CD14-positive monocyte (primary cell): ENCODE measurements around the gene PLK3. TPM values are rescaled to one million over a fixed set of nuclear protein-coding genes. Genes with fewer than 3 reads are reported as not detected.

Experiments used
- DNase-seq, 3 donors: peaks; one replicate each; pipeline ENCODE4 v3.0.0-alpha.2; 2011 to 2022
- H2AFZ ChIP-seq: 2 replicates; pipeline ENCODE4 v1.6.0; 2012; ENCODE audit warnings: mild to moderate bottlenecking, low read depth, low read length, inconsistent platforms; ENCODE audit not compliant: insufficient read depth, poor library complexity, severe bottlenecking
- H3K27ac ChIP-seq, 2 donors: 1 replicate in 1 of 2; 2 replicates in 1 of 2; pipeline ENCODE4 v1.5.1; 2012 to 2013; ENCODE audit warnings: low read length in 2 of 2, control low read depth in 1 of 2, inconsistent platforms in 1 of 2, low read depth in 1 of 2, mild to moderate bottlenecking in 1 of 2
- H3K27me3 ChIP-seq, 2 donors: one replicate each; pipeline versions ENCODE4 v1.6.0 to v1.6.1; 2011 to 2013; ENCODE audit warnings: low read length in 2 of 2; ENCODE audit not compliant: control insufficient read depth in 2 of 2, insufficient read depth in 2 of 2
- H3K36me3 ChIP-seq, 2 donors: replicated peaks in 1 of 2; 1 replicate in 1 of 2; 2 replicates in 1 of 2; pipeline versions ENCODE4 v1.5.1 to v1.6.1; 2012 to 2013; ENCODE audit warnings: low read length in 2 of 2, control low read depth in 1 of 2, inconsistent platforms in 1 of 2, mild to moderate bottlenecking in 1 of 2; ENCODE audit not compliant: insufficient read depth in 2 of 2, control insufficient read depth in 1 of 2
- H3K4me1 ChIP-seq, 2 donors: 1 replicate in 1 of 2; 2 replicates in 1 of 2; pipeline versions ENCODE4 v1.5.1 to v1.6.1; 2012 to 2013; ENCODE audit warnings: low read length in 2 of 2, control low read depth in 1 of 2, inconsistent platforms in 1 of 2, mild to moderate bottlenecking in 1 of 2, moderate library complexity in 1 of 2; ENCODE audit not compliant: insufficient read depth in 2 of 2, control insufficient read depth in 1 of 2
- H3K4me2 ChIP-seq: replicated peaks from 2 replicates; pipeline ENCODE3; 2012; ENCODE audit warnings: low read length, moderate library complexity, mild to moderate bottlenecking; ENCODE audit not compliant: poor library complexity, severe bottlenecking; ENCODE audit errors: extremely low read depth
- H3K4me3 ChIP-seq, 3 experiments: fragments of 200-600 bp in 1 of 3; sonication (generic) in 1 of 3; replicated peaks in 1 of 3; 1 replicate in 2 of 3; 2 replicates in 1 of 3; pipeline ENCODE4 v1.5.1; 2011 to 2013; ENCODE audit warnings: low read length in 3 of 3, mild to moderate bottlenecking in 3 of 3, control low read depth in 2 of 3, low read depth in 2 of 3, inconsistent platforms in 1 of 3, moderate library complexity in 1 of 3
- H3K79me2 ChIP-seq: 2 replicates; pipeline ENCODE4 v1.6.0; 2012; ENCODE audit warnings: mild to moderate bottlenecking, control low read depth, inconsistent platforms, low read length, moderate library complexity; ENCODE audit not compliant: insufficient read depth
- H3K9ac ChIP-seq: 2 replicates; pipeline ENCODE4 v1.6.0; 2017; ENCODE audit warnings: low read length, mild to moderate bottlenecking; ENCODE audit not compliant: insufficient read depth, poor library complexity, severe bottlenecking
- H3K9me3 ChIP-seq, 2 donors: replicated peaks in 1 of 2; 1 replicate in 1 of 2; 2 replicates in 1 of 2; pipeline versions ENCODE4 v1.5.1 to v1.6.1; 2012 to 2013; ENCODE audit warnings: low read length in 2 of 2, control low read depth in 1 of 2; ENCODE audit not compliant: control insufficient read depth in 1 of 2, insufficient read depth in 1 of 2
- H4K20me1 ChIP-seq: 2 replicates; pipeline ENCODE4 v1.6.0; 2012; ENCODE audit warnings: mild to moderate bottlenecking, low read length, control low read depth, moderate library complexity; ENCODE audit not compliant: insufficient read depth
- H3K27ac Mint-ChIP-seq, 7 donors: one replicate each; pipeline ENCODE4 v1.8.0; 2020; ENCODE audit warnings: mild to moderate bottlenecking in 7 of 7, mixed read lengths in 7 of 7, moderate library complexity in 6 of 7, inconsistent platforms in 2 of 7
- H3K27me3 Mint-ChIP-seq, 3 donors: one replicate each; pipeline ENCODE4 v1.8.0; 2021 to 2022; ENCODE audit warnings: low read depth in 3 of 3, mild to moderate bottlenecking in 3 of 3, mixed read lengths in 3 of 3, moderate library complexity in 3 of 3, inconsistent platforms in 1 of 3
- H3K36me3 Mint-ChIP-seq, 2 donors: one replicate each; pipeline ENCODE4 v1.8.0; 2020; ENCODE audit warnings: mixed read lengths in 2 of 2, inconsistent platforms in 1 of 2, mild to moderate bottlenecking in 1 of 2
- H3K4me1 Mint-ChIP-seq: one replicate; pipeline ENCODE4 v1.8.0; 2020; ENCODE audit warnings: mild to moderate bottlenecking, mixed read lengths
- H3K4me3 Mint-ChIP-seq, 2 donors: one replicate each; pipeline ENCODE4 v1.8.0; 2020; ENCODE audit warnings: mild to moderate bottlenecking in 2 of 2, mixed read lengths in 2 of 2, moderate library complexity in 1 of 2
- H3K9me3 Mint-ChIP-seq, 7 donors: one replicate each; pipeline ENCODE4 v1.8.0; 2020 to 2022; ENCODE audit warnings: mixed read lengths in 7 of 7, mild to moderate bottlenecking in 6 of 7, moderate library complexity in 6 of 7, inconsistent platforms in 2 of 7
- CTCF ChIP-seq: fragments of 200-600 bp; IDR thresholded peaks from one replicate; pipeline ENCODE4 v1.8.0; 2022; ENCODE audit warnings: antibody characterized with exemption, mild to moderate bottlenecking
- WGBS: methylation state at CpG from one replicate; pipeline ENCODE4 v1.1.5; 2013; ENCODE audit warnings: missing lambda C conversion rate; ENCODE audit not compliant: insufficient coverage; 5-methylcytosine and 5-hydroxymethylcytosine counted together
- intact Hi-C, 2 donors: fragments of 100-400 bp; cut with micrococcal nuclease; formaldehyde crosslinking; loops; one replicate each; pipeline versions ENCODE4 v1.15.0 to v1.15.1; 2023
- polyA plus RNA-seq, 3 donors: library from polyadenylated mRNA; depleted of rRNA in 1 of 3; unstranded in 2 of 3; stranded (reverse) in 1 of 3; fragments of 300-500 nt in 2 of 3; fragments of >200 nt in 1 of 3; fragmentation: Illumina TruSeq in 2 of 3; gene quantifications; 1 replicate in 2 of 3; 2 replicates in 1 of 3; pipeline ENCODE4 v1.2.3, GENCODE V29; 2012 to 2021

PLK3 gene
- polyA plus RNA-seq, 3 donors: 15.8 to 285 (median 28.1) TPM

GRCh38 chr1:44829506-44830384 lies 29.6 kb downstream of the PLK3 start:
- no peaks in the 10 kb centered on the region for H3K9me3 Mint-ChIP-seq
- H3K27me3 Mint-ChIP-seq: peaks cover 0 to 6% (median 2%) of the 10 kb centered on the region in 3 donors
- Histone ChIP-seq H3K27me3 (no peaks in the 10 kb centered on the region), H3K4me3 (peak overlapping the region in 1 of 3 experiments; percentile 30), H2AFZ (no peak overlapping the region), H3K4me2 (no peak overlapping the region), H3K36me3 (no peaks in the 10 kb centered on the region), H3K79me2 (no peaks in the 10 kb centered on the region), H3K9ac (peak overlapping the region; percentile 8), H3K27ac (no peak overlapping the region), H4K20me1 (no peaks in the 10 kb centered on the region), H3K9me3 (no peaks in the 10 kb centered on the region), H3K4me1 (peaks cover 52 to 66% of the 10 kb centered on the region in 2 donors)
- 35% methylated on average over 8 of the region's 12 CpGs for WGBS
- H3K4me1 Mint-ChIP-seq: peaks cover 53% of the 10 kb centered on the region
- peaks cover 0 to 3% of the 10 kb centered on the region in 2 donors for H3K36me3 Mint-ChIP-seq
- peak in 2 of 3 donors; percentile 20 to 29 for DNase-seq
- TF ChIP-seq CTCF: no peak
- H3K4me3 Mint-ChIP-seq: peak overlapping the region; percentile 27 to 39
- H3K27ac Mint-ChIP-seq: no peak overlapping the region
- intact Hi-C loops: loop anchor here (5.0 kb wide), 2 partner anchors 32 to 42 kb away; partner anchors contain the start of gene BEST4 (in 1 of the 2)

- H3K36me3 Mint-ChIP-seq: peaks cover 0 to 3% of the 10 kb centered on the region in 2 donors
- peaks cover 55 to 69% of the 10 kb centered on the region in 2 donors for H3K4me1 ChIP-seq
- no peak overlapping the region for H3K27ac Mint-ChIP-seq
- H2AFZ ChIP-seq: no peak overlapping the region
- no peaks in the 10 kb centered on the region for H3K79me2 ChIP-seq
- H4K20me1 ChIP-seq: no peaks in the 10 kb centered on the region
- H3K9me3 ChIP-seq: no peaks in the 10 kb centered on the region
- no peak for DNase-seq
- H3K27ac ChIP-seq: no peak overlapping the region
- peaks cover 57% of the 10 kb centered on the region for H3K4me1 Mint-ChIP-seq
- no peaks in the 10 kb centered on the region for H3K36me3 ChIP-seq
- no peak for TF ChIP-seq CTCF
- no peak overlapping the region for H3K4me3 Mint-ChIP-seq
- H3K9me3 Mint-ChIP-seq: no peaks in the 10 kb centered on the region
- H3K4me3 ChIP-seq: no peak overlapping the region
- no peak overlapping the region for H3K9ac ChIP-seq
- no peaks in the 10 kb centered on the region for H3K27me3 ChIP-seq
- intact Hi-C loops: loop anchor here in 1 of 2 donors (5.0 kb wide), 1 partner anchor 34 kb away; no protein-coding TSS in a partner anchor
- H3K27me3 Mint-ChIP-seq: peaks cover 0 to 6% (median 2%) of the 10 kb centered on the region in 3 donors
- 86% methylated on average over 8 of the region's 10 CpGs for WGBS
- no peak overlapping the region for H3K4me2 ChIP-seq
These were observed 30.7 kb downstream of the PLK3 start for GRCh38 chr1:44830900-44831304.
